Measurements from ENCODE around the gene FGF7. TPM values are rescaled to one million over a fixed set of nuclear protein-coding genes. Genes with fewer than 3 reads are reported as not detected.
"Not testable (repeated sequence)": the region's sequence is repeated elsewhere in the genome, so short reads cannot be mapped to it uniquely, and the experiment has no call there.

Gene FGF7
- total and polyA plus RNA-seq, 10 donors = 1.0 to 9.0 (median 1.5) TPM

- 75 to 92% (median 80%) methylated on average over 3 of the region's 3 CpGs for WGBS, 5 donors
- H3K27ac ChIP-seq = no peak overlapping the region
- intact Hi-C loops (cut with DNase I; ENCODE audit: low total_unique reads) = no loop called here
- no peaks in the 10 kb centered on the region for H3K36me3 ChIP-seq
- H3K4me3 ChIP-seq = no peak overlapping the region
- H3K4me1 ChIP-seq = no peaks in the 10 kb centered on the region
- no peak for DNase-seq
- no peak for TF ChIP-seq POLR2A (IDR thresholded peaks at IDR 0.05)
- TF ChIP-seq, protein P1, sequence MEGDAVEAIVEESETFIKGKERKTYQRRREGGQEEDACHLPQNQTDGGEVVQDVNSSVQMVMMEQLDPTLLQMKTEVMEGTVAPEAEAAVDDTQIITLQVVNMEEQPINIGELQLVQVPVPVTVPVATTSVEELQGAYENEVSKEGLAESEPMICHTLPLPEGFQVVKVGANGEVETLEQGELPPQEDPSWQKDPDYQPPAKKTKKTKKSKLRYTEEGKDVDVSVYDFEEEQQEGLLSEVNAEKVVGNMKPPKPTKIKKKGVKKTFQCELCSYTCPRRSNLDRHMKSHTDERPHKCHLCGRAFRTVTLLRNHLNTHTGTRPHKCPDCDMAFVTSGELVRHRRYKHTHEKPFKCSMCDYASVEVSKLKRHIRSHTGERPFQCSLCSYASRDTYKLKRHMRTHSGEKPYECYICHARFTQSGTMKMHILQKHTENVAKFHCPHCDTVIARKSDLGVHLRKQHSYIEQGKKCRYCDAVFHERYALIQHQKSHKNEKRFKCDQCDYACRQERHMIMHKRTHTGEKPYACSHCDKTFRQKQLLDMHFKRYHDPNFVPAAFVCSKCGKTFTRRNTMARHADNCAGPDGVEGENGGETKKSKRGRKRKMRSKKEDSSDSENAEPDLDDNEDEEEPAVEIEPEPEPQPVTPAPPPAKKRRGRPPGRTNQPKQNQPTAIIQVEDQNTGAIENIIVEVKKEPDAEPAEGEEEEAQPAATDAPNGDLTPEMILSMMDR (IDR thresholded peaks at IDR 0.05 in 8 of 11, conservative IDR thresholded peaks at IDR 0.05 in 3 of 11) = no peak
- no peak for TF ChIP-seq POLR2AphosphoS5 (IDR thresholded peaks at IDR 0.05)
- H3K9me3 ChIP-seq = peaks cover 0 to 6% (median 0%) of the 10 kb centered on the region in 8 donors
- no peaks in the 10 kb centered on the region for H3K27me3 ChIP-seq (replicated peaks in 1 of 7)
These were observed 73.1 kb downstream of the FGF7 start for GRCh38 chr15:49495993-49496753.

GRCh38 chr15:49501586-49501985 is 78.5 kb downstream of the FGF7 start:
- H3K27ac ChIP-seq = no peak overlapping the region
- no peaks in the 10 kb centered on the region for H3K27me3 ChIP-seq (replicated peaks in 1 of 7)
- H3K4me1 ChIP-seq = no peaks in the 10 kb centered on the region
- no peak overlapping the region for H3K4me3 ChIP-seq
- DNase-seq = no peak
- TF ChIP-seq POLR2A (IDR thresholded peaks at IDR 0.05) (no peak), POLR2AphosphoS5 (IDR thresholded peaks at IDR 0.05) (no peak)
- TF ChIP-seq, protein P1 (IDR thresholded peaks at IDR 0.05 in 8 of 11, conservative IDR thresholded peaks at IDR 0.05 in 3 of 11) = no peak
- WGBS, 5 donors = 61 to 87% (median 85%) methylated on average over 1 of the region's 1 CpG
- intact Hi-C loops (cut with DNase I; ENCODE audit: low total_unique reads) = no loop called here
- peaks cover 0 to 23% (median 8%) of the 10 kb centered on the region in 8 donors for H3K9me3 ChIP-seq
- H3K36me3 ChIP-seq = no peaks in the 10 kb centered on the region

DNA sequence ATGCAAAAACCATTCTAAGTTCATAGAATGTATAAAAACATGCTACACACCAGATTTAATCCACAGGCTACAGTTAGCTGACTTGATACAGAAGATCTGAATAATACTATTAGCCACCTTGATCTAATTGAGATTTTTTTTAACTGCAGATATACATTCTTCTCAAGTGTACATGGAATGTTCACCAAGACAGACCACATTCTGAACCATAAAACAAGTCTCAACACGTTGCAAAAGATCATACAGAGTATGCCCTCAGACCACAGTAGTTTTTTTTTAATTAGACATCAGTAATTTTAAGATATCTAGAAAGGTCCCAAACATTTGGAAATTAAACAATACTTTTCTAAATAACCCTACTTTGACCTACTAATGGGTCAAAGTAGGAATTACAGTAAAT is 83.3 kb downstream of the FGF7 start:
- Histone ChIP-seq H3K4me1 (no peaks in the 10 kb centered on the region), H3K4me3 (no peak overlapping the region), H3K27ac (no peak overlapping the region), H3K36me3 (no peaks in the 10 kb centered on the region), H3K27me3 (replicated peaks in 1 of 7) (no peaks in the 10 kb centered on the region), H3K9me3 (peaks cover 0 to 15% (median 7%) of the 10 kb centered on the region in 8 donors)
- WGBS, 5 donors = 47 to 65% (median 59%) methylated on average over 1 of the region's 1 CpG
- no peak for DNase-seq
- TF ChIP-seq POLR2AphosphoS5 (IDR thresholded peaks at IDR 0.05) (no peak), POLR2A (IDR thresholded peaks at IDR 0.05) (no peak)
- TF ChIP-seq, protein P1 (IDR thresholded peaks at IDR 0.05 in 8 of 11, conservative IDR thresholded peaks at IDR 0.05 in 3 of 11) = no peak
- intact Hi-C loops (cut with DNase I; ENCODE audit: low total_unique reads) = no loop called here

DNA sequence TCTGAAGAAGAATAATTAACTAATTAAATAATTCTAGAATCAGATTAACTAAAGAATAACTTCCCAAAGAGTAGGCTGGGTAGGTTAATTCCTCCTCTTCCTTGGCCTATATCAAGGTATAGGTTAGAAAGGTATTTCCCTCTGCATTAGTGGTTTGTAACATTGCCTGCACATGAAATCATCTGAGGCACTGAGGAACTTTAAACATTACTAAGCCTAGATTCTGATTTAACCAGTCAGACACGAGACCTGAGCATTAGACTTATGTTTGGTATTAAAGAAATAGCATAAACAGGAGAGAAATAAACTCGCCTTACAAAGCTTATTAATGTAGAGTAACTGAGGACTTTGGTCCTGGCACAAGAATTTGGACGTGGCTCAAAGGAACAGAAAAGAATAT is 84.2 kb downstream of the FGF7 start:
- H3K36me3 ChIP-seq = no peaks in the 10 kb centered on the region
- TF ChIP-seq, protein P1 (IDR thresholded peaks at IDR 0.05 in 8 of 11, conservative IDR thresholded peaks at IDR 0.05 in 3 of 11) = no peak
- TF ChIP-seq POLR2AphosphoS5 (IDR thresholded peaks at IDR 0.05) (no peak), POLR2A (IDR thresholded peaks at IDR 0.05) (no peak)
- peaks cover 0 to 6% (median 2%) of the 10 kb centered on the region in 8 donors for H3K9me3 ChIP-seq
- no peaks in the 10 kb centered on the region for H3K4me1 ChIP-seq
- H3K27ac ChIP-seq = no peak overlapping the region
- DNase-seq = no peak
- H3K27me3 ChIP-seq (replicated peaks in 1 of 7) = no peaks in the 10 kb centered on the region
- intact Hi-C loops (cut with DNase I; ENCODE audit: low total_unique reads) = no loop called here
- WGBS, 5 donors = 71 to 85% (median 80%) methylated on average over 3 of the region's 3 CpGs
- H3K4me3 ChIP-seq = no peak overlapping the region

DNA sequence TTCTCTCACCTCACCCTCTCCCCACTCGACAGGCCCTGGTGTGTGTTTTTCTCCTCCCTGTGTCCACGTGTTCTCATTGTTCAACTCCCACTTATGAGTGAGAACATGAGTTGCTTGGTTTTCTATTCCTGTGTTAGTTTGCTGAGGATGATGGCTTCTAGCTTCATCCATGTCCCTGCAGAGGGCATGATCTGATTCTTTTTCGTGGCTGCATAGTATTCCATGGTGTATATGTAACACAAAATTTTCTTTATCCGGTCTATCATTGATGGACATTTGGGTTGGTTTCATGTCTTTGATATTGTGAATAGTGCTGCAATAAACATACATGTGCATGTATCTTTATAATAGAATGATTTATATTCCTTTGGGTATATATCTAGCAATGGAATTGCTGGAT is 89.7 kb downstream of the FGF7 start:
- intact Hi-C loops (cut with DNase I; ENCODE audit: low total_unique reads); H3K36me3 ChIP-seq; DNase-seq; H3K9me3 ChIP-seq; H3K4me3 ChIP-seq; H3K27ac ChIP-seq; H3K4me1 ChIP-seq; H3K27me3 ChIP-seq (replicated peaks in 1 of 7): not testable (repeated sequence)
- WGBS, 5 donors = 87 to 92% (median 89%) methylated on average over 4 of the region's 4 CpGs
